Epidermal melanocyte (primary cell): ENCODE data around the gene CCNDBP1.
"Not testable (repeated sequence)": the region's sequence is repeated elsewhere in the genome, so short reads cannot be mapped to it uniquely, and the experiment has no call there.

ENCODE experiments used
- DNase-seq: peaks from one replicate; pipeline ENCODE4 v3.0.0; 2011; ENCODE audit warnings: low spot score; ENCODE audit not compliant: insufficient read length

The CCNDBP1 gene

GRCh38 chr15:43185157-43186002, at the start of gene CCNDBP1:
TSS of gene CCNDBP1 (plus strand) at chr15:43185403. CDS start at chr15:43185499, 96 bp downstream.
- peak; percentile 95 for DNase-seq

- DNase-seq = no peak
These were observed 41.8 kb upstream of the CCNDBP1 start for GRCh38 chr15:43143203-43143941.

GRCh38 chr15:43144512-43144911, 40.7 kb upstream of the CCNDBP1 start:
- DNase-seq = no peak

- DNase-seq = no peak
These were observed 39.0 kb upstream of the CCNDBP1 start for GRCh38 chr15:43146184-43146583.

GRCh38 chr15:43150191-43150929, 34.8 kb upstream of the CCNDBP1 start:
- no peak for DNase-seq

- DNase-seq = no peak
These were observed 33.5 kb upstream of the CCNDBP1 start for GRCh38 chr15:43151688-43152087.

GRCh38 chr15:43153269-43153668, 31.9 kb upstream of the CCNDBP1 start:
- DNase-seq = no peak

GRCh38 chr15:43165801-43166325, 19.3 kb upstream of the CCNDBP1 start:
- no peak for DNase-seq

- not testable (repeated sequence) for DNase-seq
These were observed 17.9 kb upstream of the CCNDBP1 start for GRCh38 chr15:43167261-43167660.

- no peak for DNase-seq
These were observed 16.8 kb upstream of the CCNDBP1 start for GRCh38 chr15:43168192-43169107.

- no peak for DNase-seq
These were observed 15.3 kb upstream of the CCNDBP1 start for GRCh38 chr15:43169888-43170287.

- not testable (repeated sequence) for DNase-seq
These were observed 9.4 kb upstream of the CCNDBP1 start for GRCh38 chr15:43175656-43176309.

- not testable (repeated sequence) for DNase-seq
These were observed 8.1 kb upstream of the CCNDBP1 start for GRCh38 chr15:43177147-43177546.

- no peak for DNase-seq
These were observed 1.9 kb upstream of the CCNDBP1 start for GRCh38 chr15:43183270-43183669.

GRCh38 chr15:43184407-43185124, 637 bp upstream of the CCNDBP1 start:
- DNase-seq = no peak

GRCh38 chr15:43186003-43186353, 775 bp downstream of the CCNDBP1 start:
- no peak for DNase-seq

GRCh38 chr15:43187544-43188155, 2.4 kb downstream of the CCNDBP1 start:
- DNase-seq = peak; percentile 43

GRCh38 chr15:43189296-43189695, 4.1 kb downstream of the CCNDBP1 start:
- no peak for DNase-seq

- no peak for DNase-seq
These were observed 5.0 kb downstream of the CCNDBP1 start for GRCh38 chr15:43190178-43190577.
